Peyer's patch (tissue), 4 donors: ENCODE measurements around the gene UQCRHL.
A peak's percentile ranks its signal among the peaks of the same experiment; 100 is the strongest.

Experiments used
- POLR2A ChIP-seq, 2 donors: fragments of 450-650 bp; IDR thresholded peaks; one replicate each; pipeline ENCODE4 v1.5.1; 2017; ENCODE audit warnings: antibody characterized with exemption in 2 of 2, mild to moderate bottlenecking in 2 of 2, moderate library complexity in 2 of 2
- TF ChIP-seq, protein P1 (sequence below), 6 experiments: fragments of 450-650 bp in 4 of 6; fragments of 200-600 bp in 2 of 6; sonication (generic) in 1 of 6; IDR thresholded peaks; one replicate each; pipeline ENCODE4 v1.5.1; 2017 to 2019; ENCODE audit warnings: antibody characterized with exemption in 6 of 6, mild to moderate bottlenecking in 3 of 6, moderate library complexity in 1 of 6

- peak in 1 of 2 donors; percentile 15 for TF ChIP-seq POLR2A (IDR thresholded peaks at IDR 0.05)
- TF ChIP-seq, protein P1, sequence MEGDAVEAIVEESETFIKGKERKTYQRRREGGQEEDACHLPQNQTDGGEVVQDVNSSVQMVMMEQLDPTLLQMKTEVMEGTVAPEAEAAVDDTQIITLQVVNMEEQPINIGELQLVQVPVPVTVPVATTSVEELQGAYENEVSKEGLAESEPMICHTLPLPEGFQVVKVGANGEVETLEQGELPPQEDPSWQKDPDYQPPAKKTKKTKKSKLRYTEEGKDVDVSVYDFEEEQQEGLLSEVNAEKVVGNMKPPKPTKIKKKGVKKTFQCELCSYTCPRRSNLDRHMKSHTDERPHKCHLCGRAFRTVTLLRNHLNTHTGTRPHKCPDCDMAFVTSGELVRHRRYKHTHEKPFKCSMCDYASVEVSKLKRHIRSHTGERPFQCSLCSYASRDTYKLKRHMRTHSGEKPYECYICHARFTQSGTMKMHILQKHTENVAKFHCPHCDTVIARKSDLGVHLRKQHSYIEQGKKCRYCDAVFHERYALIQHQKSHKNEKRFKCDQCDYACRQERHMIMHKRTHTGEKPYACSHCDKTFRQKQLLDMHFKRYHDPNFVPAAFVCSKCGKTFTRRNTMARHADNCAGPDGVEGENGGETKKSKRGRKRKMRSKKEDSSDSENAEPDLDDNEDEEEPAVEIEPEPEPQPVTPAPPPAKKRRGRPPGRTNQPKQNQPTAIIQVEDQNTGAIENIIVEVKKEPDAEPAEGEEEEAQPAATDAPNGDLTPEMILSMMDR (IDR thresholded peaks at IDR 0.05) = no peak
Observed at GRCh38 chr1:15786581-15786980, 20.9 kb downstream of the UQCRHL start.
